Breast epithelium (tissue), 3 donors: ENCODE results near the gene ZNHIT1.

Experiments
- POLR2A ChIP-seq: fragments of 450-650 bp; IDR thresholded peaks from one replicate; pipeline ENCODE4 v1.6.1; 2016; ENCODE audit warnings: antibody characterized with exemption, mild to moderate bottlenecking, moderate library complexity
- TF ChIP-seq, protein P1 (sequence below), 3 donors: fragments of 450-650 bp; IDR thresholded peaks; one replicate each; pipeline ENCODE4 v1.5.1; 2016 to 2017; ENCODE audit warnings: antibody characterized with exemption in 3 of 3, mild to moderate bottlenecking in 3 of 3, moderate library complexity in 3 of 3

DNA sequence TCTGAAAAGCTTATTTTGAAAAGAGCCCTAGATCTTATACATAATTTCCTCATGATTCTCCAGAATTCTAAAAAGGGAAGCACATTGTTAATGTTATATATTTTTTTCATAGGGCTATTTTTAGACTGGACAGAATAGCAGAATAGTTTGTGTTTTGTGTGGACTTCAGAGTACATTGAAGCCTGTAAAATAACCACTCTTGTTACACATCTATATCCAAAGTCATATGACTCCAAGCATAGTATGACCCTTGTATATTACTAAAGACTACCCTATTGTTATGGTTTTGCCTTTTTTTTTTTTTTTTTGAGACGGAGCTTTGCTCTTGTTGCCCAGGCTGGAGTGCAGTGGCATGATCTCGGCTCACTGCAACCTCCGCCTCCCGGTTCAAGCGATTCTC lies 53.1 kb downstream of the ZNHIT1 start:
- TF ChIP-seq, protein P1, sequence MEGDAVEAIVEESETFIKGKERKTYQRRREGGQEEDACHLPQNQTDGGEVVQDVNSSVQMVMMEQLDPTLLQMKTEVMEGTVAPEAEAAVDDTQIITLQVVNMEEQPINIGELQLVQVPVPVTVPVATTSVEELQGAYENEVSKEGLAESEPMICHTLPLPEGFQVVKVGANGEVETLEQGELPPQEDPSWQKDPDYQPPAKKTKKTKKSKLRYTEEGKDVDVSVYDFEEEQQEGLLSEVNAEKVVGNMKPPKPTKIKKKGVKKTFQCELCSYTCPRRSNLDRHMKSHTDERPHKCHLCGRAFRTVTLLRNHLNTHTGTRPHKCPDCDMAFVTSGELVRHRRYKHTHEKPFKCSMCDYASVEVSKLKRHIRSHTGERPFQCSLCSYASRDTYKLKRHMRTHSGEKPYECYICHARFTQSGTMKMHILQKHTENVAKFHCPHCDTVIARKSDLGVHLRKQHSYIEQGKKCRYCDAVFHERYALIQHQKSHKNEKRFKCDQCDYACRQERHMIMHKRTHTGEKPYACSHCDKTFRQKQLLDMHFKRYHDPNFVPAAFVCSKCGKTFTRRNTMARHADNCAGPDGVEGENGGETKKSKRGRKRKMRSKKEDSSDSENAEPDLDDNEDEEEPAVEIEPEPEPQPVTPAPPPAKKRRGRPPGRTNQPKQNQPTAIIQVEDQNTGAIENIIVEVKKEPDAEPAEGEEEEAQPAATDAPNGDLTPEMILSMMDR (IDR thresholded peaks at IDR 0.05) = no peak
- no peak for TF ChIP-seq POLR2A
